Fibroblast of lung (primary cell): ENCODE data around the gene SPOCK1. TPM values are rescaled to one million over a fixed set of nuclear protein-coding genes. Genes with fewer than 3 reads are reported as not detected.

Source experiments
- DNase-seq, 2 donors: peaks; one replicate each; pipeline versions ENCODE4 v3.0.0 to v3.0.0-alpha.2; 2010; ENCODE audit warnings: low read depth in 2 of 2
- H2AFZ ChIP-seq: 2 replicates; pipeline ENCODE4 v1.5.1; 2012; ENCODE audit warnings: low read length, control low read depth, inconsistent platforms
- H3K27ac ChIP-seq: 2 replicates; pipeline ENCODE4 v1.5.1; 2011; ENCODE audit warnings: low read length, control low read depth; ENCODE audit not compliant: insufficient read depth
- H3K27me3 ChIP-seq: 2 replicates; pipeline ENCODE4 v1.5.1; 2011; ENCODE audit warnings: mild to moderate bottlenecking, low read length; ENCODE audit not compliant: control insufficient read depth, insufficient read depth
- H3K36me3 ChIP-seq: 2 replicates; pipeline ENCODE4 v1.5.1; 2011; ENCODE audit warnings: low read length; ENCODE audit not compliant: control insufficient read depth, insufficient read depth
- H3K4me1 ChIP-seq: 2 replicates; pipeline ENCODE4 v1.5.1; 2011; ENCODE audit warnings: low read length; ENCODE audit not compliant: control insufficient read depth, insufficient read depth; ENCODE audit errors: extremely low read depth
- H3K4me2 ChIP-seq: 2 replicates; pipeline ENCODE4 v1.5.1; 2011; ENCODE audit warnings: low read length, control low read depth; ENCODE audit not compliant: insufficient read depth; ENCODE audit errors: extremely low read depth
- H3K4me3 ChIP-seq, 4 experiments: fragments of 200-600 bp in 1 of 4; sonication (generic) in 1 of 4; replicated peaks in 1 of 4; 2 replicates each; pipeline ENCODE4 v1.5.1; 2011 to 2016; ENCODE audit warnings: low read length in 4 of 4, low read depth in 3 of 4, mild to moderate bottlenecking in 3 of 4, control low read depth in 2 of 4, inconsistent platforms in 1 of 4, mixed read lengths in 1 of 4; ENCODE audit not compliant: insufficient read depth in 1 of 4; ENCODE audit errors: control extremely low read depth in 1 of 4
- H3K79me2 ChIP-seq: 2 replicates; pipeline ENCODE4 v1.5.1; 2012; ENCODE audit warnings: mild to moderate bottlenecking, low read length, inconsistent platforms; ENCODE audit not compliant: control insufficient read depth, insufficient read depth
- H3K9ac ChIP-seq: 2 replicates; pipeline ENCODE4 v1.5.1; 2011; ENCODE audit warnings: mild to moderate bottlenecking, low read length, control low read depth; ENCODE audit not compliant: insufficient read depth
- H3K9me3 ChIP-seq: 2 replicates; pipeline ENCODE4 v1.5.1; 2012; ENCODE audit warnings: low read depth, low read length; ENCODE audit not compliant: control insufficient read depth, insufficient read depth
- H4K20me1 ChIP-seq: 2 replicates; pipeline ENCODE4 v1.5.1; 2011; ENCODE audit warnings: low read length; ENCODE audit not compliant: control insufficient read depth, insufficient read depth; ENCODE audit errors: extremely low read depth
- CTCF ChIP-seq, 2 donors: IDR thresholded peaks in 1 of 2; conservative IDR thresholded peaks in 1 of 2; 1 replicate in 1 of 2; 2 replicates in 1 of 2; pipeline ENCODE4 v1.5.1; 2011 to 2012; ENCODE audit warnings: low read length in 2 of 2, control low read depth in 1 of 2, inconsistent platforms in 1 of 2, low read depth in 1 of 2, mild to moderate bottlenecking in 1 of 2
- EZH2 ChIP-seq: IDR thresholded peaks from 2 replicates; pipeline ENCODE4 v1.5.1; 2012; ENCODE audit warnings: low read length, control low read depth, mild to moderate bottlenecking; ENCODE audit errors: missing control alignments
- polyA plus RNA-seq, 2 donors: library from polyadenylated mRNA; depleted of rRNA in 1 of 2; stranded (reverse) in 1 of 2; unstranded in 1 of 2; fragments of >200 nt; gene quantifications; 2 replicates each; pipeline ENCODE4 v1.2.1, GENCODE V29; 2011 to 2012; ENCODE audit warnings: missing spikeins in 1 of 2
- total RNA-seq: library from RNA; depleted of rRNA; stranded (reverse); fragments of >200 nt; gene quantifications from 2 replicates; pipeline ENCODE4 v1.2.1, GENCODE V29; 2014

Gene SPOCK1
- total and polyA plus RNA-seq, 2 donors (not counting 1 experiment from before 2014, with no cell fraction given): 11.1 to 34.9 TPM

- H3K4me1 ChIP-seq: no peaks in the 10 kb centered on the region
- no peaks in the 10 kb centered on the region for H3K36me3 ChIP-seq
- no peak overlapping the region for H3K27ac ChIP-seq
- TF ChIP-seq EZH2 (no peak), CTCF (conservative IDR thresholded peaks at IDR 0.05 in 1 of 2, IDR thresholded peaks at IDR 0.05 in 1 of 2; ENCODE audit: low read depth in 1 of 2, low read length in 2 of 2) (no peak)
- no peak overlapping the region for H2AFZ ChIP-seq
- no peaks in the 10 kb centered on the region for H4K20me1 ChIP-seq
- H3K4me2 ChIP-seq: no peak overlapping the region
- no peak overlapping the region for H3K4me3 ChIP-seq
- H3K79me2 ChIP-seq: no peaks in the 10 kb centered on the region
- no peaks in the 10 kb centered on the region for H3K9me3 ChIP-seq
- H3K9ac ChIP-seq: no peak overlapping the region
- no peak for DNase-seq
- H3K27me3 ChIP-seq: no peaks in the 10 kb centered on the region
These were observed 166.8 kb downstream of the SPOCK1 start for GRCh38 chr5:137332296-137332695.

- no peaks in the 10 kb centered on the region for H3K79me2 ChIP-seq
- no peak overlapping the region for H3K4me2 ChIP-seq
- no peaks in the 10 kb centered on the region for H3K4me1 ChIP-seq
- no peak overlapping the region for H3K4me3 ChIP-seq
- no peak overlapping the region for H3K9ac ChIP-seq
- no peak overlapping the region for H2AFZ ChIP-seq
- H4K20me1 ChIP-seq: no peaks in the 10 kb centered on the region
- TF ChIP-seq CTCF (conservative IDR thresholded peaks at IDR 0.05 in 1 of 2, IDR thresholded peaks at IDR 0.05 in 1 of 2; ENCODE audit: low read depth in 1 of 2, low read length in 2 of 2) (no peak), EZH2 (no peak)
- no peak for DNase-seq
- H3K27ac ChIP-seq: no peak overlapping the region
- no peaks in the 10 kb centered on the region for H3K36me3 ChIP-seq
- H3K9me3 ChIP-seq: no peaks in the 10 kb centered on the region
- no peaks in the 10 kb centered on the region for H3K27me3 ChIP-seq
These were observed 169.4 kb downstream of the SPOCK1 start for GRCh38 chr5:137329586-137330296.

- TF ChIP-seq CTCF (conservative IDR thresholded peaks at IDR 0.05 in 1 of 2, IDR thresholded peaks at IDR 0.05 in 1 of 2; ENCODE audit: low read depth in 1 of 2, low read length in 2 of 2) (no peak), EZH2 (no peak)
These were observed 170.1 kb downstream of the SPOCK1 start for GRCh38 chr5:137328991-137329390.

More at GRCh38 chr5:137328991-137329390, 170.1 kb downstream of the SPOCK1 start:
- H3K36me3 ChIP-seq: no peaks in the 10 kb centered on the region
- H2AFZ ChIP-seq: no peak overlapping the region
- H3K9ac ChIP-seq: no peak overlapping the region
- DNase-seq: no peak
- no peaks in the 10 kb centered on the region for H4K20me1 ChIP-seq
- no peaks in the 10 kb centered on the region for H3K27me3 ChIP-seq
- H3K79me2 ChIP-seq: no peaks in the 10 kb centered on the region
- H3K4me1 ChIP-seq: no peaks in the 10 kb centered on the region
- no peak overlapping the region for H3K4me2 ChIP-seq
- no peak overlapping the region for H3K27ac ChIP-seq
- no peaks in the 10 kb centered on the region for H3K9me3 ChIP-seq
- no peak overlapping the region for H3K4me3 ChIP-seq
